Stimulated activated CD4-positive, alpha-beta T cell treated with anti-CD3 and anti-CD28 coated beads, Interleukin-2, amount 100 ng/mL, for 24 hours (primary cell): ENCODE data around the gene ATL2.
"Not testable (repeated sequence)": the region's sequence is repeated elsewhere in the genome, so short reads cannot be mapped to it uniquely, and the experiment has no call there.

Experiments
- DNase-seq, 2 donors: peaks; one replicate each; pipeline ENCODE4 v3.0.0-alpha.2; 2020

ATL2 gene

GRCh38 chr2:38268691-38269327, 108.3 kb downstream of the ATL2 start:
- no peak for DNase-seq

GRCh38 chr2:38268001-38268400, 109.1 kb downstream of the ATL2 start:
- DNase-seq: no peak

GRCh38 chr2:38267270-38267925, 109.7 kb downstream of the ATL2 start:
- no peak for DNase-seq

GRCh38 chr2:38266382-38267061, 110.6 kb downstream of the ATL2 start:
- DNase-seq: no peak

- no peak for DNase-seq
Observed at GRCh38 chr2:38265461-38265860, 111.6 kb downstream of the ATL2 start.

- DNase-seq: no peak
Observed at GRCh38 chr2:38264396-38265221, 112.5 kb downstream of the ATL2 start.

- no peak for DNase-seq
Observed at GRCh38 chr2:38263293-38263692, 113.8 kb downstream of the ATL2 start.

GRCh38 chr2:38262069-38262871, 114.8 kb downstream of the ATL2 start:
- DNase-seq: peak; percentile 23 to 40

GRCh38 chr2:38261569-38262068, 115.5 kb downstream of the ATL2 start:
- DNase-seq: no peak

GRCh38 chr2:38260972-38261371, 116.1 kb downstream of the ATL2 start:
- no peak for DNase-seq

- peak; percentile 20 to 24 for DNase-seq
Observed at GRCh38 chr2:38260469-38260868, 116.6 kb downstream of the ATL2 start.

GRCh38 chr2:38259311-38259710, 117.8 kb downstream of the ATL2 start:
- no peak for DNase-seq

GRCh38 chr2:38257680-38258079, 119.4 kb downstream of the ATL2 start:
- not testable (repeated sequence) for DNase-seq

GRCh38 chr2:38256610-38257009, 120.5 kb downstream of the ATL2 start:
- DNase-seq: no peak

GRCh38 chr2:38255211-38255610, 121.9 kb downstream of the ATL2 start:
- DNase-seq: no peak

GRCh38 chr2:38254796-38255195, 122.3 kb downstream of the ATL2 start:
- DNase-seq: no peak

- no peak for DNase-seq
Observed at GRCh38 chr2:38251940-38252339, 125.1 kb downstream of the ATL2 start.

- no peak for DNase-seq
Observed at GRCh38 chr2:38248707-38249106, 128.4 kb downstream of the ATL2 start.

GRCh38 chr2:38248255-38248654, 128.8 kb downstream of the ATL2 start:
- no peak for DNase-seq

GRCh38 chr2:38246105-38246504, 131.0 kb downstream of the ATL2 start:
- no peak for DNase-seq

- DNase-seq: no peak
Observed at GRCh38 chr2:38245114-38245641, 131.9 kb downstream of the ATL2 start.

GRCh38 chr2:38244301-38244700, 132.8 kb downstream of the ATL2 start:
- no peak for DNase-seq
